ENCODE measurements around the gene FBLN1.
"Not testable (repeated sequence)": the region's sequence is repeated elsewhere in the genome, so short reads cannot be mapped to it uniquely, and the experiment has no call there.

FBLN1 gene

GRCh38 chr22:45585946-45586540, 83.4 kb downstream of the FBLN1 start:
- no peak for DNase-seq (ENCODE audit: low spot score)

DNA sequence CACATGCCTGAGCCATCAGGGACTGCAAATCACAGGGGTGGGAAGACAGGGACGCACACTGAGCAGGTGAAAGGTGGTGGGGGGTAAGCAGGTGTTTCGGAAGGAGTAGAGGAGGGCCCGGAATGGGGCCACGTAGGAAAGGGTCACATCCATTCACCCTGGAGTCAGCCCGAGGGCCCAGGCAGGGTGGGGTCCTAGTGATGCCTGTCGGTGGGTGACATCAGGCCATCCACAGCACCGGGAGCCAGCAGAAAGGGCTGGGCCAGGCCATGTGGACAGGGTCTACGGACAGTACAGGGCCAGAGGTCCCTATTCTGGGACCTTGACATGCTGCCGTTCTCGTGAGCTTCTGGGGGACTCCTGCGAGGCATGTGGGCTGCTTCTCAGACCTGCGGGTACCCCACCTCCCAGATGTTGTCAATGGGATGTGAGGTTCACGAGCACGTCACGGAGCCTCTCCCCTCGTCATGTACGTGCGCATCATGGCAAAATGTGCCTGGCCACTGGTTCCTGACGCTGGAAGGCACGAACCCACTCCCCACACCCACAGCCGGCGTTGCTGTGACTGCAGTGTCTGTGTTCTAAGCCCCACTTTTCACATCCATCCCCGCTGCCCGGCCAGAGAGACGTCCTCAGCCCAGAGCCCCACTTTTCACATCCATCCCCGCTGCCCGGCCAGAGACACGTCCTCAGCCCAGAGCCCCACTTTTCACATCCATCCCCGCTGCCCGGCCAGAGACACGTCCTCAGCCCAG, 84.1 kb downstream of the FBLN1 start:
- no peak for DNase-seq (ENCODE audit: low spot score)

DNA sequence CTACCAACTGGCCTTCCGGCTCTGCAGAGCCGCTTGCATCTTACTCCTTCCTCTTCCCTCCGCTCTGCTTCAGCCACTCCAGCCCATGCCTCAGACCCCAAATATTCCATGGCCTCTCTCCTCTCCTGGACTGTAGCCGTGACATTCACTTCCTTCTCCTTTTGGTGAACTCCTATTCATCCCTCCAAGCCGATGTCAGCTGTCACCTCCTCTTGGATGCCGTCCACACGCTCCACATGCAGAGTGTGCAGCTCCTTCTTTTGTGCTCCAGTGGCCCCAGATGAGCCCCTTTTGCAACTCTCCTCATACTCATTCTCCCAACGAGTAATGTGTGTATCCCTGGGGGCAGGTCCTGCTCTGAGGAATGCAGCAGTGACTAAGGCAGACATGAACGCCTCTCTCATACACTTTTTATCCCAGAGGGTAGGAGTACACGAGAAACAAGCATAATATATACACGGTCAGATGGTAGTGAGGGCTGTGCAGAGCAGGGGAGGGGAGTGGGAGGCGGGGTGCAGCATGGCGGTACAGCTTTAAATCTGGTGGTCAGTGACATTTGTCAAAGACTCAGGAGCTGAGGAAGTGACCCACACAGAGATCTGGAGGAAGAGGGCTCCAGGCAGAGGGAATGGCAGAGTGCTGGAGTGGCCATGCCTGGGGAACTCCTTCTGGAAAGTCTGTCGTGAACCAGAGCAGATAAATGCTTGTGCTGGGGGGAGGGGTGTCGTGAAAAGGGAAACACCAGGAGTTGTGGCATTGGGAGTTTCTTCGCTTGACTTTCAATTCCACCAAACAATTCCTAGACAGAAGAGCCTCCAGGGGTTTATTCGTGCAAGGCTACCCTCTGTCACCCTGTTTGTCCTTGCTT, 85.2 kb downstream of the FBLN1 start:
- peak; percentile 73 for DNase-seq (ENCODE audit: low spot score)

- no peak for DNase-seq (ENCODE audit: low spot score)
These were observed 86.9 kb downstream of the FBLN1 start for GRCh38 chr22:45589556-45589955.

DNA sequence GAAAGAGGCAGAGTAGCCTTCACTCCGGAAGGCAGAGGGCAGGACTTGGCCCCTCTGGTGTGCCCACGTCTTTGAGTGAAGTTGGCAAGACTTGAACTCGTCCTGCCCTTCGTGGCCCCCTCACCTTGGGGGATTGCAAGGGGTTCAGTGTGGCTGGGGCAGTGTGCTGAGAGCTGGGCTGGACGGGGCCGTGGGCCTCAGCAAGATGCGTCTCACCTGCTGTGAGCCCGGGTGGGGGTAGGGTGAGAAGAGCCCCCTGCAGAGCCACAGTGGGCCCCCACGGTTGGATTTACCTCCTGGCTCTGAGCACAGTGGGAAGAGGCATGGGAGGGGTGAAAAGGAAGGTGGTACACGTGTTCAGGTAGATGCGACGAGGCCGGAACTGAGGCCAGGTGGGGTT, 87.6 kb downstream of the FBLN1 start:
- DNase-seq (ENCODE audit: low spot score): no peak

DNA sequence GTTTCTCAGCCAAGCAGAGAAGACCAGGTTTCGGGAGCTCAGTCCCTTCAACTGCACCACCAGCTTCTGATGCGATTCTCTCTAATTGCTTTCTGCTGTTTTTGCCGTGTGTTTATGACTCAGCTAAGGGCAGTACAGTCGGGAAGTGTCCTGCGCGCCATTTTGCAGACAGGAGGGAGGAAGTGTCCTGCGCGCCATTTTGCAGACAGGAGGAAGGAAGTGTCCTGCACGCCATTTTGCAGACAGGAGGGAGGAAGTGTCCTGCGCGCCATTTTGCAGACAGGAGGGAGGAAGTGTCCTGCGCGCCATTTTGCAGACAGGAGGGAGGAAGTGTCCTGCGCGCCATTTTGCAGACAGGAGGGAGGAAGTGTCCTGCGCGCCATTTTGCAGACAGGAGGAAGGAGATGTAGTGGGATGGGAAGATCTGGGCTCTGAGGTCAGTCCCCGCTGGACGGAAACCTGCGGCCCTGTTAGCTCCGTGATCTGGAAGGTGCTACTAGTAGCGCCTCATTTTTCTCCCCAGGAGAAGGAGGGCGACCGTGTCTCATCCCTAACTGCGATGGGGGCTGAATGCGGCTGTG, 89.0 kb downstream of the FBLN1 start:
- DNase-seq (ENCODE audit: low spot score): not testable (repeated sequence)

- DNase-seq (ENCODE audit: low spot score): no peak
These were observed 91.6 kb downstream of the FBLN1 start for GRCh38 chr22:45594123-45594941.

GRCh38 chr22:45597460-45598192, 94.9 kb downstream of the FBLN1 start:
- no peak for DNase-seq (ENCODE audit: low spot score)

DNA sequence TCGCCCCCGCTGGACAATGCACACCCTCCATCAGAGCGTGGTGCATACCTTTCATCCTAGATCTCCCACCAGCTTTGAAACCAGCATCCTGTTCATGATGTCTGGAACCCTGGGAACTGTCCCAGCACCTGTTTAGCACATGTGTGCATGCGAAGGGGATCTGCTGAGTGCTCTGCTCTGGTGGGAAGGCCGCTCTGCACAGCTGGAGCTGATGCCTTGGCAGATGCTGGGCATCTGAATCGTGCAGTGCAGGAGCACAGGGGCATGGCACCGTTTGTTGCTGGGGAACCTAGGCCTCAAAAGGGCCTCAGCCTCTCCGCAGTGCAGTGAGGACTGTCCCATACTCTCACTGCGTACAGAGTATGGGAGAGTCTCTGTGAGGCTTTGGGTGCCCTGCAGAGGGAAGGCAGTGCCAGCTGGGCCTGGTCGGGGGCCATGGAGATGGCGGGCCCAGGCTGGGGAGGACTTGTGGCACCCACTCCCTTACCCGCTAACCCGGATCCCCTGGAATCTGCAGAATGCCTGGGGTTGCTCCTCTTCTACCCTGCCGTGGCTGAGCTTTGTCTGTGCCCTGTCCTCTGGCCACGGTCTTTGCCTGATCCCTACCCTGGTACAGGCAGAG, 96.0 kb downstream of the FBLN1 start:
- DNase-seq (ENCODE audit: low spot score): no peak

DNA sequence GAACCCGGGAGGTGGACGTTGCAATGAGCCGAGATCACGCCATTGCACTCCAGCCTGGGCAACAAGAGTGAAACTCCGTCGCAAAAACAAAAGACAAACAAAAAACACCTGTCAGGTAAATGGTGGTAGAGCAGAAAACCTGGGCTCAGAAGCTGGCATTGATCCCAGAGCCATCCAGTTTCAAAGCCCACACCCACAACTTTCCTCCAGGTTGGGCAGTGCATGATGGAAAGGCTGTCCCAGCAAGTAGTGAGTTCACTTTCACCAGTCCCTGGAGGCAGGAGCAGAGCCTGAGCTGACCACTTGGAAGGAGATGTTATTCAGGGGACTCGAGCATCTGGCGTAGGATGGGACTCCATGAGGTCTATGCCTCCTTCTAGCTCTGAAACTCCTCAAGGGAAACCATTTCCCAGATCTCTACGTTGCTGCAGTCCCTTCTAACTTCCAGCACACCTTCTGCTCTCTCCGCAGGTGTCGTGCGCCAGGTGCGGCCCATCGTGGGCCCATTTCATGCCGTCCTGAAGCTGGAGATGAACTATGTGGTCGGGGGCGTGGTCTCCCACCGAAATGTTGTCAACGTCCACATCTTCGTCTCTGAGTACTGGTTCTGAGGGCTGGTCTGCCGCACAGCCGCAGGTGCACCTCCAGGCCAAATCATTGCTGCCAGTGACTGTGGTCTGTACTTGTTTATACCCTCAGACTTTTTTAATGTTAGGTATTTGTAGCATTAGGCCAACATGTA, 97.3 kb downstream of the FBLN1 start:
- no peak for DNase-seq (ENCODE audit: low spot score)

DNA sequence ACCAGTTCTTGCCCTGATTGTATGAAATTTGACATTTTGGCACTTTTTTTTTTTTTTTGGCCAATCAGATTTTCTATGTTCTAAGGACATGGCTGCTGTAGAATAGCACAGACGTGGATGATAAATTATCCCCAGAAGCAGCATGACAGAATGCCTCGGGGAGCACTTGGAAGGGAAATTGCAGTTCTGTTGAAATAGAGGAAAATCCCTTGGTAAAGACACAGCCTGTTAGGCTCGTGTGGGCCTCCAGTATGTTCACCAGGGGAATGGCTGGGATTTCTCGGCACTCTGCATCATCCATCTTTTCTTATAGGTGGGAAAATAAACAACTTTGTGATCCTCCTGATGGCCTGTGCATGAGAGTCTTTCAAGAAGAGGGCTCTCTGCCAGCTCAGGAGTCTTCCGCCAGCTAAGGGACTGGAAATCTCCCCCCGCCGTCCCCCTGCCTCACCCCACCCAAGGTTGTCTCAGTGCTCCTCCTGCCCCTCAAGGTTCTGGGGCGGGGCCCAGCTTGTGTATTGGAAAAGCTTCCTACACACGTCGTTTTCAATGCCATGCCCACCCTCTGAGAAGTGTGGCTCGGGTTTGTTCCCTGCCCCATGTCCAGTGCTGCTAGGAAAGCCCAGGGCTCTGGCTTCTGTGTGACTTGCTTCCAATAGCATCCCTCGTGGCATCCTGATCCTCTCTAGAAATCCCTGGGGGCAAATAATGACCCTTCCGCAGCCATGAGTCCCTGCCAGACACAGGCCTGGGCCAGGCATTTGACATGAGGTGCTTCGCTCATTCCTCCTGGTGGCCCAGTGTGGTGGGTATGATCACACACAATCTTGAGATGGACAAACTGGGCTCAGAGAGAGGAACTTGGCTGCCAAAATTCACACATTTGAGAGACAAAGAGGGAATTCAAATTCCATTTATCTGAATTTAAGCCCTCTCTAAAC, 98.4 kb downstream of the FBLN1 start:
- DNase-seq (ENCODE audit: low spot score): peak; percentile 22

DNA sequence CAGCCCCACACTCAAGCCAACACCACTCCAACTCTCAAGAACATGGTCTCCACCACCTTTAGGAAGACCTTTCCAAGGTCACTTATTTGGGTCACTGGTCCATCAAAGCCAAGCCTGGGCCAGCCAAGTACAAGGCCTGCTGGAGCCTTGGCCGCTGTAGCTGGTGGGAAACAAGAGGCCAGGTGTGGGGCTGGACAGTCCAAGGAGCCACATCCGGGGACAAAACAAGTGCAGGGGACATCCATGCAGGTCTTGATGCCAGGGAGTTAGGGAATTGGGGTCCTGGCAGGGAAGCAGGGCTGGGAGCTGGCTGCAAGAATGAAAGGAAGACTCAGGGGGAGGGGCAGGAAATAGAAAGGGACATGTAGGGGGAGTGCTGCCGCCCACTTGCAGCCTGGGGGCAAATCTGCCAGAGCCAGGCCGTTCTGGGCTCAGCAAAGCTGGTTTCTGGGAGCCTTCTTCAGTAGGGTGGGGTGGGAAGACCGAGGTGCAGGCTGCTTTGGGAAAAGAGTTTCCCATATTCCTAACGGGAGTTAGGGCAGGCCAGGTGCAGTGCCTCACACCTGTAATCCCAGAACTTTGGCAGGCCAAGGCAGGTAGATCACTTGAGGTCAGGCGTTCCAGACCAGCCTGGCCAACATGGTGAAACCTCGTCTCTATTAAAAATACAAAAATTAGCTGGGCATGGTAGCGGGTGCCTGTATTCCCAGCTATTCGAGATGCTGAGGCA, 99.5 kb downstream of the FBLN1 start:
- no peak for DNase-seq (ENCODE audit: low spot score)

- DNase-seq (ENCODE audit: low spot score): peak; percentile 96
These were observed 100.3 kb downstream of the FBLN1 start for GRCh38 chr22:45602824-45603595.

- no peak for DNase-seq (ENCODE audit: low spot score)
These were observed 100.9 kb downstream of the FBLN1 start for GRCh38 chr22:45603619-45604018.

DNA sequence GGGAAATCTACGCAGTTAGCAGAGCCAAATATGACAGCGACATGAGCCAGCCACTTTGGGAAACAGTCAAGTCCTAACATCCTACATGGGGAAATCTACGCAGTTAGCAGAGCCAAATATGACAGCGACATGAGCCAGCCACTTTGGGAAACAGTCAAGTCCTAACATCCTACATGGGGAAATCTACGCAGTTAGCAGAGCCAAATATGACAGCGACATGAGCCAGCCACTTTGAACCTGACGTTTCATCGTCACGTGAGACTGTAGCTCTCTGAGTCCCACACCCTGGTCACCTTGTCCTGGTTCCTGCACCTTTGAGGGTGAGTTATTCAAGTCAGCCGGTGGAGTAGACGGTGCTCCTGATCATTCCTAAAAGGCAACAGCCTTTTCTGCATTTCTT, 105.4 kb downstream of the FBLN1 start:
- not testable (repeated sequence) for DNase-seq (ENCODE audit: low spot score)

DNA sequence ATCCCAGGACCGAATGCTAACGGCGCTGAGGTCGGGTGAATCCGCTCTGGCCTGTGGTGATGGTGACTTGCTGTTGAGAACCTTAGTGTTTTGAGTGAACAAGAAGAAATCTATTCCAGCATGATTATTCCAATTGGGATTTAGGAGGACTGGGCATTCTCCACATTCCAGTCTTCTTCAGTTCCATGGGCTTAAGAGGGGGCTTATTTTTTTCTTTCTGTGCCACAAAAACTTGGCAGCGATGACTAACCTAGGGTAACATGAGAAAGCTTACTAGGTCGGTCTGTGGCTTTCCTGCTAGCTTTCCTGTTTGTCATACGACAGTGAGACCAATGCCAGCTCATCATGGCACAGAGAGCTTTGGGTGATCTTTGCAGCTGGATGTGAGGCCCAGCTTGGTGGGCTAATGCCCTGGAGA, 106.1 kb downstream of the FBLN1 start:
- peak; percentile 61 for DNase-seq (ENCODE audit: low spot score)

GRCh38 chr22:45612451-45612901, 109.8 kb downstream of the FBLN1 start:
- peak; percentile 71 for DNase-seq (ENCODE audit: low spot score)
